HepG2 (cell line): ENCODE data around the gene SRC. TPM values are rescaled to one million over a fixed set of nuclear protein-coding genes. Genes with fewer than 3 reads are reported as not detected.
A peak's percentile ranks its signal among the peaks of the same experiment; 100 is the strongest.

Experiments used
- ATAC-seq: fragments of 200-7000 bp; cut with Tn5 transposase; 3 replicates; pipeline ENCODE4 v1.9.1; 2020; ENCODE audit warnings: mild to moderate bottlenecking, moderate library complexity
- BruUV-seq: library from RNA; stranded (reverse); fragments of 400-500 nt; replicated peaks from 2 replicates; lab custom pipeline; 2021; lab: Mats Ljungman, UMichigan
- CTCF ChIA-PET: fragments of 300-600 bp; formaldehyde crosslinking; extraction: SDS; loops from one replicate; lab custom pipeline; 2021; ENCODE audit warnings: low total read pairs, inconsistent platforms, low intra/inter-chr PET ratio; lab: Yijun Ruan, JAX
- POLR2A ChIA-PET: fragments of 350-600 bp; sonication (Branson Sonifier 250); formaldehyde crosslinking; loops from one replicate; lab custom pipeline; 2020; ENCODE audit warnings: antibody characterized with exemption, inconsistent platforms; lab: Yijun Ruan, JAX
- DNase-seq: peaks from one replicate; pipeline ENCODE4 v3.0.0-alpha.2; 2015; ENCODE audit warnings: low spot score
- FAIRE-seq: peaks from 3 replicates; lab custom pipeline; 2011; peaks lifted over from hg19 to GRCh38; lab: Jason Lieb, UNC
- H2AFZ ChIP-seq: one replicate; pipeline ENCODE4 v1.6.1; 2011; ENCODE audit warnings: low read length, inconsistent platforms
- H3K27ac ChIP-seq: fragments of 300-600 bp; 3 replicates; pipeline ENCODE4 v1.8.0; 2011; ENCODE audit warnings: mixed run types, mild to moderate bottlenecking, mixed read lengths, low read length, inconsistent platforms; ENCODE audit not compliant: insufficient read depth; ENCODE audit errors: extremely low read length
- H3K27me3 ChIP-seq, 2 experiments: fragments of 200-600 bp in 1 of 2; 2 replicates in 1 of 2; 3 replicates in 1 of 2; pipeline versions ENCODE4 v1.6.0 to v1.8.0; 2011; ENCODE audit warnings: low read length in 2 of 2, mild to moderate bottlenecking in 2 of 2, moderate library complexity in 2 of 2, inconsistent platforms in 1 of 2; ENCODE audit not compliant: insufficient read depth in 2 of 2, control insufficient read depth in 1 of 2
- H3K36me3 ChIP-seq, 2 experiments: fragments of 200-600 bp in 1 of 2; replicated peaks in 1 of 2; 2 replicates in 1 of 2; 3 replicates in 1 of 2; pipeline versions ENCODE4 v1.5.1 to v1.8.0; 2011; ENCODE audit warnings: low read length in 2 of 2, inconsistent platforms in 1 of 2; ENCODE audit not compliant: insufficient read depth in 2 of 2, control insufficient read depth in 1 of 2
- H3K4me1 ChIP-seq: 2 replicates; pipeline ENCODE4 v1.5.1; 2012; ENCODE audit warnings: low read length, inconsistent platforms; ENCODE audit not compliant: insufficient read depth
- H3K4me2 ChIP-seq: 2 replicates; pipeline ENCODE4 v1.6.0; 2011; ENCODE audit warnings: low read depth, low read length, inconsistent platforms
- H3K4me3 ChIP-seq, 3 experiments: fragments of 200-600 bp in 1 of 3; sonication (generic), shearing (Covaris generic) in 1 of 3; replicated peaks in 1 of 3; 2 replicates each; pipeline ENCODE4 v1.5.1; 2011 to 2016; ENCODE audit warnings: low read length in 3 of 3, inconsistent platforms in 2 of 3, low read depth in 2 of 3, mild to moderate bottlenecking in 2 of 3, control low read depth in 1 of 3, mixed read lengths in 1 of 3; ENCODE audit not compliant: insufficient read depth in 1 of 3
- H3K79me2 ChIP-seq: one replicate; pipeline ENCODE4 v1.6.1; 2011; ENCODE audit warnings: low read length, inconsistent platforms; ENCODE audit not compliant: insufficient read depth
- H3K9ac ChIP-seq: 2 replicates; pipeline ENCODE4 v1.6.0; 2011; ENCODE audit warnings: mild to moderate bottlenecking, low read depth, low read length, inconsistent platforms; ENCODE audit not compliant: insufficient read depth
- H3K9me3 ChIP-seq: 2 replicates; pipeline ENCODE4 v1.5.1; 2012; ENCODE audit warnings: mild to moderate bottlenecking, low read length
- H4K20me1 ChIP-seq: 2 replicates; pipeline ENCODE4 v1.6.0; 2011; ENCODE audit warnings: inconsistent platforms, mild to moderate bottlenecking, low read length, moderate library complexity; ENCODE audit not compliant: insufficient read depth
- NFE2L1 ChIP-seq: sonication (generic); formaldehyde crosslinking; IDR thresholded peaks from 2 replicates; pipeline ENCODE4 v1.4.0; 2020; ENCODE audit warnings: missing genetic modification reagents, mild to moderate bottlenecking, borderline replicate concordance
- SMAD1 ChIP-seq: sonication (generic); formaldehyde crosslinking; IDR thresholded peaks from 2 replicates; pipeline ENCODE4 v1.4.0; 2020; ENCODE audit warnings: missing genetic modification reagents, low read depth, mild to moderate bottlenecking, borderline replicate concordance
- ZBTB38 ChIP-seq: sonication (generic); formaldehyde crosslinking; IDR thresholded peaks from 2 replicates; pipeline ENCODE4 v1.5.1; 2020; ENCODE audit warnings: mild to moderate bottlenecking, missing genetic modification reagents
- ZFP62 ChIP-seq: sonication (generic); formaldehyde crosslinking; IDR thresholded peaks from 2 replicates; pipeline ENCODE4 v1.4.0; 2020; ENCODE audit warnings: missing genetic modification reagents
- ZNF430 ChIP-seq: sonication (generic); formaldehyde crosslinking; IDR thresholded peaks from 2 replicates; pipeline ENCODE4 v1.9.0; 2021; ENCODE audit warnings: mild to moderate bottlenecking, missing genetic modification reagents
- WGBS: methylation state at CpG from one replicate; pipeline ENCODE4 v1.1.6; 2017; ENCODE audit warnings: low lambda C conversion rate; 5-methylcytosine and 5-hydroxymethylcytosine counted together
- in situ Hi-C: cut with HindIII; loops from 2 replicates; pipeline ENCODE4 v1.10.0; 2017; ENCODE audit warnings: low pct_unique_long_range_greater_than_20kb; ENCODE audit not compliant: extremely low pct_ligation_motif_present
- intact Hi-C: fragments of 100-400 bp; cut with micrococcal nuclease; formaldehyde crosslinking; loops from one replicate; pipeline ENCODE4 v1.10.0; 2022; ENCODE audit not compliant: unreplicated experiment
- polyA plus RNA-seq, 8 experiments: library from polyadenylated mRNA; depleted of rRNA in 3 of 8; stranded (reverse) in 7 of 8; unstranded in 1 of 8; fragments of >200 nt; fragmentation: Illumina TruSeq in 4 of 8; extraction: Trizol in 4 of 8; gene quantifications; 2 replicates each; pipeline versions ENCODE4 v1.2.1 to v1.2.3, GENCODE V29; 2011 to 2016; ENCODE audit warnings: low read depth in 4 of 8, missing spikeins in 1 of 8, mixed read lengths in 1 of 8; ENCODE audit not compliant: insufficient read depth in 1 of 8
- total RNA-seq, 5 experiments: library from RNA; depleted of rRNA; stranded (reverse); fragments of >200 nt; fragmentation: Illumina TruSeq; extraction: Trizol; gene quantifications; 2 replicates each; pipeline ENCODE4 v1.2.3, GENCODE V29; 2016; ENCODE audit warnings: low read depth in 1 of 5
- TF ChIP-seq, protein P1 (sequence below), 2 experiments: sonication (generic) in 1 of 2; formaldehyde crosslinking in 1 of 2; IDR thresholded peaks; 2 replicates each; pipeline versions ENCODE4 v1.4.0 to v1.6.1; 2016 to 2020; ENCODE audit warnings: borderline replicate concordance in 1 of 2, low read depth in 1 of 2, mild to moderate bottlenecking in 1 of 2, missing genetic modification reagents in 1 of 2
- TF ChIP-seq, protein P2 (sequence below): sonication (generic); formaldehyde crosslinking; IDR thresholded peaks from 2 replicates; pipeline ENCODE4 v1.5.0; 2020; ENCODE audit warnings: mild to moderate bottlenecking, missing genetic modification reagents, borderline replicate concordance
- TF ChIP-seq, protein P3 (sequence below): sonication (generic); formaldehyde crosslinking; IDR thresholded peaks from 2 replicates; pipeline ENCODE4 v1.8.0; 2022; ENCODE audit warnings: mild to moderate bottlenecking, missing genetic modification reagents, moderate library complexity
- TF ChIP-seq, protein P4 (sequence below): sonication (generic); formaldehyde crosslinking; IDR thresholded peaks from 2 replicates; pipeline ENCODE4 v1.8.0; 2022; ENCODE audit warnings: missing genetic modification reagents, mild to moderate bottlenecking, inconsistent platforms, borderline replicate concordance

The SRC gene
- total and polyA plus RNA-seq, 2 of the 13 experiments (the other 11 are each of a cell fraction or from before 2014, with no cell fraction given) = 54.7 to 192 TPM

DNA sequence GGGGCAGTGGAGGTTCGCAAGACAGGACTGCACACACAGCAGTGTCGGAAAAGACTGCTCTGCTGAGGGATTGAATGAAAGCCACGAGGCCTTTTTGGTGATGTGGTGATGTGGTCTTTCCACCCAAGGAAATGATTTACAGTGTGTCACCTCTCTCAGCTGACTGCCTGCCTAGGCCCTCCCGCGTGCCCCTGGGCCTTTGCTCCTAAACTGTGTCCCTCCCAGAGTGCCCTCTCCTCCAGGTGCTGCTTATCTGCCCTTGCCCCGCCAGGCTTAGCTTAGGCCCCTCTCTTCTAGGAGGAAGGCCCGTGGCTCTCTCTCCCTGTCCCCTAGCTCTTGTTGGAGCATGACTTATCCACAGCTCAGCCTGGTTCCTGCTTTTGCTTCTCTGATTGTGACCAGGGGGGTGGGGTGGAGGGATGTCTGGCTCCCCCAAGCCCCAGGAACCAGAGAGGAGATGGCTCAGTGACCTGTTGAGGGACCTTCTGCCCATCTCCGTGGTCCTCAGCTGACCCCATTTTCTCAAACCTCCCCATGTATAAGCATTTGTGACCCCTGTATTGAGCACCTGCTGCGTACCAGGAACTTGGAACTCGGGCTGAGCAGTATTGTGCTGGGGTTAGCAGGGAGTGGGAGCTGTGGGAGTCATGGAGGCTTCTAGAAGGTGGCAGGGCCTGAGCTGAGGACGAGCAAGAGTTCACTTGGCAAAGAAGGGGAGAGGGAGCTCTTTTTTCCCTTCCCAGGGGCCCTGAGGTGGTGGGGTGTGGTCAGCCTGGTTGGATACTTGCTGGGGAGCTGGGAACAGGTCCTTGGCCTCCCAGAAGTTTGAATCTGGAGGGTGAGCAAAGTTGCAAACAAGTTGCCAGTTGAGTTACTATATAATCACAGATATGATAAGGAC is 2.2 kb downstream of the SRC start:
- peak overlapping the region; percentile 72 for H3K4me2 ChIP-seq
- no peak overlapping the region for H2AFZ ChIP-seq
- DNase-seq (no peak), ATAC-seq (no peak), FAIRE-seq (no peak)
- WGBS = 77% methylated on average over 11 of the region's 11 CpGs
- ChIA-PET CTCF (no interaction called here), POLR2A (interaction anchor here (1.1 to 2.0 kb wide), 7 partner anchors 8 to 171 kb away, joined by 3 to 9 read pairs (median 4); no protein-coding TSS in a partner anchor)
- intact Hi-C loops (no loop called here), in situ Hi-C loops (no loop called here)
- no peaks in the 10 kb centered on the region for H3K9me3 ChIP-seq
- H3K4me3 ChIP-seq = no peak overlapping the region
- peaks cover 77% of the 10 kb centered on the region for H3K79me2 ChIP-seq
- H3K27ac ChIP-seq = peak overlapping the region; percentile 13
- H3K27me3 ChIP-seq = peaks cover 0 to 5% of the 10 kb centered on the region in 2 experiments; a peak in 1 of 5 replicates
- peaks cover 69% of the 10 kb centered on the region for H3K4me1 ChIP-seq
- BruUV-seq = no TSS peak
- H3K36me3 ChIP-seq = peaks cover 21 to 53% of the 10 kb centered on the region in 2 experiments
- peaks cover 66% of the 10 kb centered on the region for H4K20me1 ChIP-seq
- H3K9ac ChIP-seq = no peak overlapping the region
- TF ChIP-seq ZFP62 (CRISPR knock-in tag) (no peak), ZBTB38 (CRISPR knock-in tag) (no peak), NFE2L1 (no peak), SMAD1 (no peak), ZNF430 (CRISPR knock-in tag) (0 out of 2 replicates have a peak, but pooled peaks have one; percentile 16)
- TF ChIP-seq, protein P1, sequence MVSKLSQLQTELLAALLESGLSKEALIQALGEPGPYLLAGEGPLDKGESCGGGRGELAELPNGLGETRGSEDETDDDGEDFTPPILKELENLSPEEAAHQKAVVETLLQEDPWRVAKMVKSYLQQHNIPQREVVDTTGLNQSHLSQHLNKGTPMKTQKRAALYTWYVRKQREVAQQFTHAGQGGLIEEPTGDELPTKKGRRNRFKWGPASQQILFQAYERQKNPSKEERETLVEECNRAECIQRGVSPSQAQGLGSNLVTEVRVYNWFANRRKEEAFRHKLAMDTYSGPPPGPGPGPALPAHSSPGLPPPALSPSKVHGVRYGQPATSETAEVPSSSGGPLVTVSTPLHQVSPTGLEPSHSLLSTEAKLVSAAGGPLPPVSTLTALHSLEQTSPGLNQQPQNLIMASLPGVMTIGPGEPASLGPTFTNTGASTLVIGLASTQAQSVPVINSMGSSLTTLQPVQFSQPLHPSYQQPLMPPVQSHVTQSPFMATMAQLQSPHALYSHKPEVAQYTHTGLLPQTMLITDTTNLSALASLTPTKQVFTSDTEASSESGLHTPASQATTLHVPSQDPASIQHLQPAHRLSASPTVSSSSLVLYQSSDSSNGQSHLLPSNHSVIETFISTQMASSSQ (IDR thresholded peaks at IDR 0.05; ENCODE audit: low read depth) = no peak
- TF ChIP-seq, protein P1 (CRISPR knock-in tag; IDR thresholded peaks at IDR 0.05; ENCODE audit: borderline replicate concordance) = peak; percentile 57; the same call in 1 of the 2 replicates
- TF ChIP-seq, protein P2, sequence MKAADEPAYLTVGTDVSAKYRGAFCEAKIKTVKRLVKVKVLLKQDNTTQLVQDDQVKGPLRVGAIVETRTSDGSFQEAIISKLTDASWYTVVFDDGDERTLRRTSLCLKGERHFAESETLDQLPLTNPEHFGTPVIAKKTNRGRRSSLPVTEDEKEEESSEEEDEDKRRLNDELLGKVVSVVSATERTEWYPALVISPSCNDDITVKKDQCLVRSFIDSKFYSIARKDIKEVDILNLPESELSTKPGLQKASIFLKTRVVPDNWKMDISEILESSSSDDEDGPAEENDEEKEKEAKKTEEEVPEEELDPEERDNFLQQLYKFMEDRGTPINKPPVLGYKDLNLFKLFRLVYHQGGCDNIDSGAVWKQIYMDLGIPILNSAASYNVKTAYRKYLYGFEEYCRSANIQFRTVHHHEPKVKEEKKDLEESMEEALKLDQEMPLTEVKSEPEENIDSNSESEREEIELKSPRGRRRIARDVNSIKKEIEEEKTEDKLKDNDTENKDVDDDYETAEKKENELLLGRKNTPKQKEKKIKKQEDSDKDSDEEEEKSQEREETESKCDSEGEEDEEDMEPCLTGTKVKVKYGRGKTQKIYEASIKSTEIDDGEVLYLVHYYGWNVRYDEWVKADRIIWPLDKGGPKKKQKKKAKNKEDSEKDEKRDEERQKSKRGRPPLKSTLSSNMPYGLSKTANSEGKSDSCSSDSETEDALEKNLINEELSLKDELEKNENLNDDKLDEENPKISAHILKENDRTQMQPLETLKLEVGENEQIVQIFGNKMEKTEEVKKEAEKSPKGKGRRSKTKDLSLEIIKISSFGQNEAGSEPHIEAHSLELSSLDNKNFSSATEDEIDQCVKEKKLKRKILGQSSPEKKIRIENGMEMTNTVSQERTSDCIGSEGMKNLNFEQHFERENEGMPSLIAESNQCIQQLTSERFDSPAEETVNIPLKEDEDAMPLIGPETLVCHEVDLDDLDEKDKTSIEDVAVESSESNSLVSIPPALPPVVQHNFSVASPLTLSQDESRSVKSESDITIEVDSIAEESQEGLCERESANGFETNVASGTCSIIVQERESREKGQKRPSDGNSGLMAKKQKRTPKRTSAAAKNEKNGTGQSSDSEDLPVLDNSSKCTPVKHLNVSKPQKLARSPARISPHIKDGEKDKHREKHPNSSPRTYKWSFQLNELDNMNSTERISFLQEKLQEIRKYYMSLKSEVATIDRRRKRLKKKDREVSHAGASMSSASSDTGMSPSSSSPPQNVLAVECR = no peak
- TF ChIP-seq, protein P3, sequence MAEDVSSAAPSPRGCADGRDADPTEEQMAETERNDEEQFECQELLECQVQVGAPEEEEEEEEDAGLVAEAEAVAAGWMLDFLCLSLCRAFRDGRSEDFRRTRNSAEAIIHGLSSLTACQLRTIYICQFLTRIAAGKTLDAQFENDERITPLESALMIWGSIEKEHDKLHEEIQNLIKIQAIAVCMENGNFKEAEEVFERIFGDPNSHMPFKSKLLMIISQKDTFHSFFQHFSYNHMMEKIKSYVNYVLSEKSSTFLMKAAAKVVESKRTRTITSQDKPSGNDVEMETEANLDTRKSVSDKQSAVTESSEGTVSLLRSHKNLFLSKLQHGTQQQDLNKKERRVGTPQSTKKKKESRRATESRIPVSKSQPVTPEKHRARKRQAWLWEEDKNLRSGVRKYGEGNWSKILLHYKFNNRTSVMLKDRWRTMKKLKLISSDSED (CRISPR knock-in tag) = no peak
- TF ChIP-seq, protein P4, sequence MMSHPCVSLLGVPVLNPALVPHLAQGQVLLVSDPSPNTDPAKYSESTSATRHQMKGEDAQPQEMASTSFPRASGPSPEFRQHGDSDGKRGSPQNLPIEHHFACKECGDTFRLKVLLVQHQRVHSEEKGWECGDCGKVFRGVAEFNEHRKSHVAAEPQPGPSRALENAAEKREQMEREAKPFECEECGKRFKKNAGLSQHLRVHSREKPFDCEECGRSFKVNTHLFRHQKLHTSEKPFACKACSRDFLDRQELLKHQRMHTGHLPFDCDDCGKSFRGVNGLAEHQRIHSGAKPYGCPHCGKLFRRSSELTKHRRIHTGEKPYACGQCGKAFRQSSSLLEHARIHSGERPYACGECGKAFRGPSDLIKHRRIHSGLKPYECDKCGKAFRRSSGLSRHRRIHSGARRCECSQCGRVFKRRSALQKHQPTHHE (CRISPR knock-in tag) = no peak
